ENCODE results near the gene TENM3. TPM values are rescaled to one million over a fixed set of nuclear protein-coding genes. Genes with fewer than 3 reads are reported as not detected.

Gene TENM3
- total and polyA plus RNA-seq, 2 donors (not counting 3 experiments of a cell fraction or from before 2014, with no cell fraction given) = 3.2 to 6.2 TPM

- Histone ChIP-seq H3K4me1 (ENCODE audit: control insufficient read depth, extremely low read depth, insufficient read depth, low read length) (no peaks in the 10 kb centered on the region), H3K9me1 (replicated peaks; ENCODE audit: control insufficient read depth, extremely low read depth, insufficient read depth, low read length) (no peaks in the 10 kb centered on the region), H3K9ac (replicated peaks; ENCODE audit: extremely low read depth, insufficient read depth, low read length) (no peak overlapping the region), H3K27me3 (ENCODE audit: control insufficient read depth in 2 of 2, insufficient read depth in 2 of 2, low read length in 2 of 2) (no peaks in the 10 kb centered on the region), H3K4me2 (ENCODE audit: insufficient read depth, low read length) (no peak overlapping the region), H3K27ac (ENCODE audit: insufficient read depth, low read depth, low read length) (no peak overlapping the region), H3K79me2 (ENCODE audit: control insufficient read depth, insufficient read depth, low read length) (no peaks in the 10 kb centered on the region), H2AFZ (ENCODE audit: low read depth, low read length) (no peak overlapping the region), H3K4me3 (replicated peaks in 1 of 3; ENCODE audit: insufficient read depth in 1 of 3, low read depth in 1 of 3, low read length in 3 of 3) (no peak overlapping the region), H3K36me3 (ENCODE audit: control insufficient read depth in 2 of 2, extremely low read depth in 1 of 2, insufficient read depth in 2 of 2, low read length in 2 of 2) (no peaks in the 10 kb centered on the region), H4K20me1 (replicated peaks; ENCODE audit: control insufficient read depth, extremely low read depth, insufficient read depth, low read length) (no peaks in the 10 kb centered on the region), H3K9me3 (replicated peaks; ENCODE audit: control insufficient read depth, insufficient read depth, low read length) (no peaks in the 10 kb centered on the region)
- dilution Hi-C loops (cut with MboI; ENCODE audit: extremely low pct_ligation_motif_present, low sequenced_read_pairs) = no loop called here
- CTCF ChIA-PET = no interaction called here
- TF ChIP-seq POLR2AphosphoS5 (IDR thresholded peaks at IDR 0.05; ENCODE audit: insufficient read depth, low read depth, low read length) (no peak), JUN (IDR thresholded peaks at IDR 0.05; ENCODE audit: borderline replicate concordance, insufficient read depth, insufficient read length, low read depth) (no peak), MYC (IDR thresholded peaks at IDR 0.05; ENCODE audit: low read depth, low read length) (no peak), FOS (IDR thresholded peaks at IDR 0.05; ENCODE audit: borderline replicate concordance, insufficient read depth, low read length) (no peak), EZH2 (IDR thresholded peaks at IDR 0.05; ENCODE audit: borderline replicate concordance, low read depth, low read length, severe bottlenecking) (no peak), GATA2 (IDR thresholded peaks at IDR 0.05; ENCODE audit: insufficient read depth, insufficient read length, low read depth, low read length) (no peak), POLR2A (IDR thresholded peaks at IDR 0.05; ENCODE audit: low read depth, low read length) (no peak)
- TF ChIP-seq, protein P1, sequence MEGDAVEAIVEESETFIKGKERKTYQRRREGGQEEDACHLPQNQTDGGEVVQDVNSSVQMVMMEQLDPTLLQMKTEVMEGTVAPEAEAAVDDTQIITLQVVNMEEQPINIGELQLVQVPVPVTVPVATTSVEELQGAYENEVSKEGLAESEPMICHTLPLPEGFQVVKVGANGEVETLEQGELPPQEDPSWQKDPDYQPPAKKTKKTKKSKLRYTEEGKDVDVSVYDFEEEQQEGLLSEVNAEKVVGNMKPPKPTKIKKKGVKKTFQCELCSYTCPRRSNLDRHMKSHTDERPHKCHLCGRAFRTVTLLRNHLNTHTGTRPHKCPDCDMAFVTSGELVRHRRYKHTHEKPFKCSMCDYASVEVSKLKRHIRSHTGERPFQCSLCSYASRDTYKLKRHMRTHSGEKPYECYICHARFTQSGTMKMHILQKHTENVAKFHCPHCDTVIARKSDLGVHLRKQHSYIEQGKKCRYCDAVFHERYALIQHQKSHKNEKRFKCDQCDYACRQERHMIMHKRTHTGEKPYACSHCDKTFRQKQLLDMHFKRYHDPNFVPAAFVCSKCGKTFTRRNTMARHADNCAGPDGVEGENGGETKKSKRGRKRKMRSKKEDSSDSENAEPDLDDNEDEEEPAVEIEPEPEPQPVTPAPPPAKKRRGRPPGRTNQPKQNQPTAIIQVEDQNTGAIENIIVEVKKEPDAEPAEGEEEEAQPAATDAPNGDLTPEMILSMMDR (IDR thresholded peaks at IDR 0.05; ENCODE audit: extremely low read depth in 1 of 2, insufficient read depth in 1 of 2, low read depth in 1 of 2, low read length in 2 of 2) = no peak
- TF ChIP-seq, protein P2, sequence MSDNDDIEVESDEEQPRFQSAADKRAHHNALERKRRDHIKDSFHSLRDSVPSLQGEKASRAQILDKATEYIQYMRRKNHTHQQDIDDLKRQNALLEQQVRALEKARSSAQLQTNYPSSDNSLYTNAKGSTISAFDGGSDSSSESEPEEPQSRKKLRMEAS (IDR thresholded peaks at IDR 0.05; ENCODE audit: insufficient read depth, insufficient read length) = no peak
- DNase-seq (ENCODE audit: low read depth, low spot score) = no peak
- POLR2A ChIA-PET = no interaction called here
- BruUV-seq (replicated peaks) = no TSS peak
- intact Hi-C loops (cut with micrococcal nuclease) = no loop called here
- no peak for FAIRE-seq
These were observed 576.5 kb downstream of the TENM3 start for GRCh38 chr4:182819751-182820150.
